Transverse colon (tissue), 4 donors: ENCODE results near the gene SEC14L1.

ENCODE experiments used
- CTCF ChIP-seq, 5 experiments: fragments of 200-600 bp in 3 of 5; fragments of 450-650 bp in 2 of 5; sonication (generic) in 3 of 5; IDR thresholded peaks; 1 replicate in 2 of 5; 2 replicates in 3 of 5; pipeline ENCODE4 v1.5.1; 2016 to 2017; ENCODE audit warnings: antibody characterized with exemption in 5 of 5, inconsistent platforms in 3 of 5, mild to moderate bottlenecking in 2 of 5, moderate library complexity in 1 of 5
- POLR2A ChIP-seq: fragments of 450-650 bp; IDR thresholded peaks from one replicate; pipeline ENCODE4 v1.6.1; 2016; ENCODE audit warnings: antibody characterized with exemption, mild to moderate bottlenecking, moderate library complexity
- POLR2AphosphoS5 ChIP-seq, 3 donors: sonication (generic); formaldehyde crosslinking; IDR thresholded peaks; one replicate each; pipeline ENCODE4 v1.6.1; 2016; ENCODE audit warnings: antibody characterized with exemption in 3 of 3

DNA sequence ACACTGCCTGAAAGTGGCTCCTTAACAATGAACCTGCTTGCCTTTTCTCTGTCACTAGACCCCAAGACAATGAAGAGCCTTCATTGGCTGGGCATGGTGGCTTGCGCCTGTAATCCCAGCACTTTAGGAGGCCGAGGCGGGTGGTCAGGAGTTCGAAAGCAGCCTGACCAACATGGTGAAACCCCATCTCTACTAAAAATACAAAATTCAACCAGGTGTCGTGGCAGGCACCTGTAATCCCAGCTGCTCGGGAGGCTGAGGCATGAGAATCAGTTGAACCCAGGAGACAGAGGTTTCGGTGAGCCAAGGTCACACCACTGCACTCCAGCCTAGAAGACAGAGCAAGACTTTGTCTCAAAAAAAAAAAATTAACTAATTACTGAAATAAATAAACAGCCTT is 45.3 kb upstream of the SEC14L1 start:
- TF ChIP-seq POLR2A, result no peak
- TF ChIP-seq CTCF (IDR thresholded peaks at IDR 0.05), result no peak
- TF ChIP-seq POLR2AphosphoS5 (IDR thresholded peaks at IDR 0.05), result no peak
